Upper lobe of left lung (tissue), 4 donors: ENCODE results near the gene TLK1.

Experiments
- CTCF ChIP-seq, 6 experiments: fragments of 450-650 bp in 4 of 6; fragments of 200-600 bp in 2 of 6; sonication (generic) in 2 of 6; IDR thresholded peaks; one replicate each; pipeline ENCODE4 v1.5.1; 2016 to 2019; ENCODE audit warnings: antibody characterized with exemption in 6 of 6
- POLR2A ChIP-seq, 4 donors: fragments of 450-650 bp; IDR thresholded peaks; one replicate each; pipeline ENCODE4 v1.5.1; 2016 to 2017; ENCODE audit warnings: antibody characterized with exemption in 4 of 4, mild to moderate bottlenecking in 2 of 4

GRCh38 chr2:171201271-171201670 lies 40.6 kb upstream of the TLK1 start:
- TF ChIP-seq POLR2A (IDR thresholded peaks at IDR 0.05) (no peak), CTCF (IDR thresholded peaks at IDR 0.05) (no peak)
